DMS 273 treated with DMSO at 0.1 percent for 48 hours (cell line): ENCODE results near the gene MRPS26.
"Not testable (repeated sequence)": the region's sequence is repeated elsewhere in the genome, so short reads cannot be mapped to it uniquely, and the experiment has no call there.

Source experiments
- DNase-seq: peaks from one replicate; lab custom pipeline; 2025; lab: John Stamatoyannopoulos, UW

MRPS26 gene

GRCh38 chr20:3074812-3075211 is 29.0 kb downstream of the MRPS26 start:
- no peak for DNase-seq

DNA sequence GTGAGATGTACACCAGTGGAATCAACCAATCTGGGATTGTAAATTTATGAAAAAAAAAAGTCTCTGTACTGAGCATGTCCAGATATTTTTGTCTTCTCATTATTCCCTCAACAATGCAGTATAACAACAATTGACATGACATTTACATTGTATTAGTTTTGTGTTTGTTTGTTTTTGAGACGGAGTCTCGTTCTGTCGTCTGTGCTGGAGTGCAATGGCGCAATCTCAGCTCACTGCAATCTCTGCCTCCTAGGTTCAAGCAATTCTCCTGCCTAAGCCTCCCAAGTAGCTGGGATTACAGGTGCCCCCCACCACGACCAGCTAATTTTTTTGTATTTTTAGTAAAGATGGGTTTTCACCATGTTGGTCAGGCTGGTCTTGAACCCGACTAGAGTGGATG is 29.5 kb downstream of the MRPS26 start:
- not testable (repeated sequence) for DNase-seq

DNA sequence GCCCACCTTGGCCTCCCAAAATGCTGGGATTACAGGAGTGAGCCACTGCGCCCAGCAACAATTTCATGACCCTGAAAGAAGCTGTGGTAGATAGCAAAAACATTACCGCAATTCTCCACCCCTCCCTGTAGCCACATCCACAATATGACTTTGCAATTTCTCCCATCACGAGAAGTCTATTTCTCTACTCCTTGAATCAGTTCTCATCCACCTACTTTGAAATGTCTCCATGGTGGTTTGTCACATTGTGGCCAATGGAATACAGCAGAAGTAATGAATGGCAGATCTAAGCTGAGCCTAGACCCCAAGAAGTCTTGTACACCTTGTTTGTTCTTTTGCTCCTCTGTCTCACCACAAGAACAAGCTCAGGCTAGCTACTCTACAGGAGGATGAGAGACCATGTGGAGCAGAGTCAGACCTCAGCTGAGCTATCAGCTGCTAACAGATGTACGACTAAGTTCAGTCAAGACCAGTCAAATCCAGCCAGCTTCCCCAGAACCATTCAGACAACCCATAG is 31.8 kb downstream of the MRPS26 start:
- no peak for DNase-seq

DNA sequence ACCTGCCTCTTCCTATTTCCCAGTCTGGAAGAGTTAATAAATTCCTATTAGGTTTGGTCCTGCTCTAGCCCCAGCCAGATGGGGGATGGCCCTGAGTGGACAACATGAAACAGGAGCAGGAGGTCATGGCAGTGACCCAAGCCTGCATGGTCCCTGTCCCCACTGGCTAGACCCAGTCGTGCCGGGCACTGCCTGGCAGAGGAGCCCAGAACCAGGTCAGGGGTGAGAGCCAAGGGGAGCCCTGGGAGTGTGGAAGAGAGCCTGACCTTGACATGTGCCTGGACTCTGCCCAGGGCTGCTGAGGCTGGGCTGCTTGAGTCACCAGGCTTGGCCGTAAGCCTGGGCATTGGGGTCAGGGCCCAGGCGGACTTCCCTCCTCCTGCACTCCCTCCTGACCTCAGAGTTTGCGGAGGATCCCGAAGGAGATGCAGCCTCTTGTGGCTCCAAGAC is 35.1 kb downstream of the MRPS26 start:
- DNase-seq: no peak

DNA sequence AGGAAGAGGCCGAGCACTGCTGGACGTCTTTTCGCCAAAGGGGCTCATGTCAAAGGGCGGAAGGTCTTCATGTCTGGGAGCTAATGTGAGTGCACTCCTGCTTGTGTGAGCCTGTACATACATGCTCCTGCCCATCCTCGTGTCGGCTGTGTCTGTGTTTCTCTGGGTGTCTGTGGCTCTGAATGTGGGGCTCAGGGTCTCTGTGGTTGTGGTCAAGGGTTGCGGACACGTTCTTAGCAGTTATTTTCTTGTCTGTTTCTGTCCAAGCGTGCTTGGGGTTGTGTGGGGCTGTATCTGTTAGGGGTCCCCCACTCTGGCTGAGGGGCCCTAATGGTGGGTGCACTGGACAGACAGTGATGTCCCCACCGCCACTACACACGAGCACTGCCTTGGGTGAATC is 35.8 kb downstream of the MRPS26 start:
- DNase-seq: no peak

DNA sequence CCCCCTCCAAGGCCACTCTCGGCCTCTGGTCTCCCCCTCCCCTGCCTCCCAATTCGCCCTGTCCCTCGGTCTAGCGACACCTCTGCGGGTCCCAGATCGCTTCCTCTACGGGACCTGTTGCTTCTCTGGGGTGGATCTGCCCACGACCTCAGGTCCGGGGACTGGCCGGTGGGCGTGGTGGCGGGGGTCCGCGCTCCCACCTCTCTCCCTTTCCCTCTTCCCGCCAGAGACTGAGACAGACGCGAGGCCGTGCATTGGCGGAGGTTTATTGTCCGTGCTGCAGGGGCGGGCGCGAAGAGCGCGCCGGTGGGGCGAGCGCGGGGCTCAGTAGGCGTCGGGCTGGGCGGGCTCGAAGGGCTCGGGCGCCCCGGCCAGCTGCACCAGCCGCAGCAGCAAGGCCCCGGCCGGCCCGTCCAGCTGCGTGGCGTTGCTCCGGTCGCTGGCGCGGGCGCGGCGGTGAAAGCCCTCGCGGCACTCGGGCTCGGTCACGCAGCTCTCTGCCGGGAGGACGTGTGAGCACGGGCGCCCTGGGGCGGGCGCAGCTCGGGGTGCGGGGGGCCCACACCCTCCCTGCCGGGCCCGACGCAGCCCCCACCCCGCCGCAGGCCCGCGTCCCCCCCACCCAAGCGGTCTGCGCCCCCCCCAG is 36.6 kb downstream of the MRPS26 start:
- DNase-seq: no peak

DNA sequence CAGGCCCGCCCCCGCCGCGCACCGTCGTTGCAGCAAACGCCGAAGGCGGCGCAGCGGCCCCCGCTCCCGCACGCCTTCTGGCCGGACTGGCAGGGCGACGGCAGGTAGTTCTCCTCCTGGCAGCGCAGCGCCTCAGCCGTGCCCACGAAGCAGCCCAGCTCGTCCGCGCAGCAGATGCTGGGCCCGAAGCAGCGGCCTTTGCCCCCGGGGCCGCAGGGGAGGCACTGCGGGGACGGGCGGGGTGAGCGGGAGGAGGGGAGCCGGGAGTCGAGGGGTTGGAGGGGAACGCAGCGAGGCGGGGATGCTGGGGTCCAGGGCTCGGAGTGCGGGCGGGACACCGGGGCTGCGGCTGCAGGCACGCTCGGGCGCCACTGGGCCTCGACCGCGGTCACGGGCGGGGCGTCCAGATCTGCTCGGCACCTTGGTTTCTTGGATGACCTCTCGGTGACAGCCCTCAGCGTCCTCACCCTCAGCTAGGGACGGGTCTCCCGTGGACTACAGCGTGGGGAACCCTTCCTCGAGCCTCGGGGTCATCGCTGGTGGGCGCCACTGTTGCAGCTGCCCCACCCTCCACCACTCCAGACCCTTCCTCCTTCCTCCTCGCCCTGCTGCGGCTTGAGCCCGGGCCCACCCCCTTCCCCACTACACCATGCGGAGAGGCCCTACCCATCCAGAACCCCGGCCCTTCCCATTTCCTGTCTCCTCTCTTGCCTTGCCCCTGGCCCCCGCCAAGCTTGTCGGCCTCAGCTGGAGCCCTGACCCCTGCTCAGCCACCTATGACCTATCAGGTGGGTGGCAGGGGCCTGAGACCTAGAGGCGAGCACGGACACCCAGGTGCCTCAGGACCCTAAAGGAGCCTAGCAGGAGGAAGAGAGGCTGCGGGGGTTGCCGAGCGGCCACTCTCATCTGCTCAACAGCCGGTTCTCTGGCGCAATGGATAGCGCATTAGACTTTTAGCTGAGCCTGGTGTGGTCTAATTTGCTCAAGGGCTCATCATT is 37.4 kb downstream of the MRPS26 start:
- no peak for DNase-seq

- no peak for DNase-seq
Measured at GRCh38 chr20:3084283-3084985, 38.6 kb downstream of the MRPS26 start, which contains the start of gene AVP. AVP (minus strand) TSS chr20:3084724; CDS start chr20:3084674, 50 bp downstream.

DNA sequence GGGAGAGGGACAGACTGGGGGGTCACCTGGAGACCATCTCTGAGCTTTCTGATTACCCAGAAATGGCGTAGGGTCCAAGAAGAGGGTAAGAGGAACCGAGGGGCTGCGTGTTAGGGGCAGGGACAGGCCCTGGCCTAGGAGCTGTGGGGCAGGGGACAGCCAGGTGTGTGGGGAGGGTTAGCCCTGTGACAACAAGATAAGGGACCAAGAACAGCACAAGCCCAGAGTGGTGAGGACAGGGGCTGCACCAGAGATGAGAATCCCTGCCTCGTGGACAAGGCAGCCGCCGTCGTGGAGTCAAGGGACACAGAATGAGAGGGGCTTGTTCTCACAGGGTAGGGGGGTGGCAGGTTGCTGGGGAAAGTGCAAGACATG is 39.1 kb downstream of the MRPS26 start:
- no peak for DNase-seq

DNA sequence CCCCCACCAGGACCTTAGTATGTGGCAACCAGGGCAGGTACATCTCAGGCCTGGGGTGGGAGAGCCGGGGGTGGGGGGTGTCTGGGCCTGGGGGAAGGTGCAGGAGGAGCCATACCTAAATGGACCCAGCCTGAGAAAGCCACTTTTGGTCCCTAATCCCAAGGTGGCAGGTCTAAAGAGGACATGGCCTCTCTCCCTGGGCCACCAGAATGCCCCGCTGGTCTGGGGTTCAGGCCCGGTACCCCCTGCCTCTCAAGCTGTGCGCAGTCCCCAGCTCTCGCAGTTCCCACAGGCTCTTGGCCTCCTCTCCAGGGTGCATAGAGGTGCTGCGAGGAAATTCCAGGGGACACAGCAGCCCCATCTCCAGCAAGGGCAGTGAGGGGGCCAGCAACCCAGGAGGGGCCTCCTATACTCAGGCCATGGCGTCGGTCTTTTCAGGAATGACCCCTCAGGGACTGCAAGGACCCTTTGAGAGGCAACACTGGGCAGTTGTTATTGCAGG is 39.8 kb downstream of the MRPS26 start:
- no peak for DNase-seq

DNA sequence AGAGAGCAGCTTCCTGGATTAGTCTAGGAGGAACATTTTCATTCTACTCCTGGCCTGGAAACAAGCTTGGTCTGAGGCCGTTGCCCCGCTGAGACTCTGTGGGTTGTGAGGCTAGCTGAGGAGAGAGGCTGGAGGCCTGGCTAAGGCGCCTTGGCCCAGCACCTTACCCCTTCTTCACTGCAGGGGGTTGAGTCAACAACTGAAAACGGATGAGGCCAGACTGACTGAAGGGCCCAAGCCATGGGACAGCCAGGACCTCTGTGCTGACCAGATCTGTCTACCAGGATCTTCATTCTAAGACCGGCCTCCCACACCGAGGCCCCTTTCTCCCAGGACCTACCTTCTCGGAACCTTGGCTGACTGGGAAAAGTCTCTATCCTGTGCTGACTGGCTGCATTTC is 42.2 kb downstream of the MRPS26 start:
- DNase-seq: no peak

DNA sequence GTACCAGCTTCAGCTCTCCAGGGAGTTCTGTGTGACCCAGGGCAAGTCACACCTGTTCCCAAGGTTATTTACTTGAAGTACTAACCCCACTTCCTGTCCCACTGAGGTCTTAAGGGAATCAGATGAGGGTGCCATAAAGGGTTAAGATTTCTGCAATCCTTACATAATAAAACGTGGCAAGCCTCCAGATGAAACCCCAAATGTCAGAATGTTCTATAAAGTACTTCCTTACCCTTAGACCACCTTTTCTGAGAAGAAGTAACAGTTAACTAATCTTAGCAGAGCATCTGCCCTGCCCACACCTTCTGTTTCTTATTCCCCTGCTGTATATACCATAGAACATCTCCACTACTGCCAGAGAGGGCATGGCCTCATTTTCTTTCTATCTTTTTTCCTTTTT is 44.7 kb downstream of the MRPS26 start:
- no peak for DNase-seq

GRCh38 chr20:3092611-3093379 is 46.9 kb downstream of the MRPS26 start:
- DNase-seq: no peak

DNA sequence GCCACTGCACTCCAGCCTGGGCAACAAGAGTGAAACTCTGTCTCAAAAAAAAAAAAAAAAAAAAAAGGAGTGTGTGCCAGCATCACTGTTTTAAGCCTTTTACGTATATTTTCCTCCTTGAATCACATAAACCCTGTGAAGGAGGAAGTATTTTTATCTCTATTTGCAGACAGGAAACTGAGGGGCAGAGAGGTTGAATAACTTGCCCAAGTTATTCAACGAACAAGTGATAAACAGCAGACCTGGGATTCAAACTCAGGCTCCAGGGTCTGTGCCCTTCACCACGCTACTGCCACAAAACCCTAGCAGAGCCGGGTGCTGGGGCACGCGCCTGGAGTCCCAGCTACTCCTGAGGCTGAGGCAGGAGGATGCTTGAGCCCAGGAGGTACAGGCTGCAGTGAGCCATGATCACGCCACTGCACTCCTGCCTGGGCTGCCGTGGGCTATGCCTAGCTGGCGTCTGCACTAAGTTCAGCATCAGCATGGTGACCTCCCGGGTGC is 48.1 kb downstream of the MRPS26 start:
- no peak for DNase-seq

DNA sequence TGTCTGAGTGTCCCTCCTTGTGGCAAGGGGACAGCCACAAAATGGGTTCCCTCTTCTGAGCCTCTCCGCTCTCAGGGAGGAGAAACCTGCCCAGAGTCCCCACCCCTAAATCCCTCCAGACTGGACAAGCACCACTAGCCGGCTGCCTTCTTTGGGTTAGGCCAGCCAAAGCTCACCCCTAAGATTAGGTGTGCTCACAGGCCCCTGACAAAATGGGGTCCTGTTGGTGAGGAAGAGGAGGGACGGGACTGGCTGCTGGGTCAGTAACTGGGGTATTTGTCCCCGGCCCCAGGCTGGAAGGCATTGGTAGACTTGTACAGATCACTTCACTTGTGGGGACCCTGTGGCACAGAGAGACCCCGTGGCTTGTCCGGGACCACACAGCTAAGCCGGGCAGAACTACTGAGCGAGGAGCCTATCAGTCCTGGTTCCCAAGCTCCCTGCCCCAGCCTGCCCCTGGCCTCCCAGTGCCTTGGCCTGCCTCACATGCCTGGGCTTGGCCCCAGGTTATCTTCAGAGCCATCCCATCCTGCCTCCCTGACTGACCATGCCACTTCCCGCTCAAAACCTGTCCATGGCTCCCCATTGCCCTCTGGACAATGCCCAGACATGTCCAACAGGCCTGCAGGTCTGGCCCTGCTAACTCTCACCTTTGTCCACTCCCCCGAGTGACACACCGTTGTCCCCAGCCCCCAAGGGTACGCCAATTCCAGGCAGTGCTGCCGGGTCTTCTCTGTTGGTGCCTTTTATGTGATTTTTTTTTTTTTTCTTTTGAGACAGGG is 49.2 kb downstream of the MRPS26 start:
- no peak for DNase-seq
